Keratinocyte (primary cell): ENCODE results near the gene TSPAN7. TPM values are rescaled to one million over a fixed set of nuclear protein-coding genes. Genes with fewer than 3 reads are reported as not detected.

ENCODE experiments used
- DNase-seq: peaks from one replicate; pipeline ENCODE4 v3.0.0-alpha.2; 2011; ENCODE audit warnings: low read depth, missing footprints, low spot score
- FAIRE-seq: peaks from 2 replicates; lab custom pipeline; 2011; peaks lifted over from hg19 to GRCh38; lab: Jason Lieb, UNC
- H2AFZ ChIP-seq: 2 replicates; pipeline ENCODE4 v1.6.0; 2012; ENCODE audit warnings: low read length, control low read depth, inconsistent platforms; ENCODE audit not compliant: control insufficient read depth
- H3K27ac ChIP-seq: 2 replicates; pipeline ENCODE4 v1.5.1; 2011; ENCODE audit warnings: low read length; ENCODE audit not compliant: control insufficient read depth, insufficient read depth
- H3K27me3 ChIP-seq: 3 replicates; pipeline ENCODE4 v1.6.0; 2011; ENCODE audit warnings: low read length; ENCODE audit not compliant: control insufficient read depth, insufficient read depth; ENCODE audit errors: extremely low read depth
- H3K36me3 ChIP-seq, 2 experiments: 2 replicates in 1 of 2; 3 replicates in 1 of 2; pipeline ENCODE4 v1.5.1; 2011; ENCODE audit warnings: low read length in 2 of 2, mild to moderate bottlenecking in 1 of 2; ENCODE audit not compliant: control insufficient read depth in 2 of 2, insufficient read depth in 2 of 2; ENCODE audit errors: extremely low read depth in 1 of 2
- H3K4me1 ChIP-seq: 3 replicates; pipeline ENCODE4 v1.5.1; 2011; ENCODE audit warnings: low read length; ENCODE audit not compliant: control insufficient read depth, insufficient read depth; ENCODE audit errors: extremely low read depth
- H3K4me2 ChIP-seq: 3 replicates; pipeline ENCODE4 v1.6.0; 2011; ENCODE audit warnings: low read depth, low read length; ENCODE audit not compliant: control insufficient read depth, insufficient read depth; ENCODE audit errors: extremely low read depth
- H3K4me3 ChIP-seq, 3 experiments: fragments of 200-600 bp in 1 of 3; sonication (generic) in 1 of 3; 2 replicates in 2 of 3; 3 replicates in 1 of 3; pipeline ENCODE4 v1.5.1; 2011 to 2016; ENCODE audit warnings: low read length in 3 of 3, mild to moderate bottlenecking in 3 of 3, control low read depth in 2 of 3, inconsistent platforms in 1 of 3, low read depth in 1 of 3, mixed read lengths in 1 of 3, mixed run types in 1 of 3, moderate library complexity in 1 of 3; ENCODE audit not compliant: control insufficient read depth in 2 of 3, insufficient read depth in 2 of 3; ENCODE audit errors: extremely low read depth in 1 of 3
- H3K79me2 ChIP-seq: 2 replicates; pipeline ENCODE4 v1.6.0; 2012; ENCODE audit warnings: low read length; ENCODE audit not compliant: control insufficient read depth, insufficient read depth
- H3K9ac ChIP-seq: 3 replicates; pipeline ENCODE4 v1.6.0; 2011; ENCODE audit warnings: low read length; ENCODE audit not compliant: control insufficient read depth, insufficient read depth; ENCODE audit errors: extremely low read depth
- H3K9me1 ChIP-seq: 3 replicates; pipeline ENCODE4 v1.6.0; 2011; ENCODE audit warnings: low read length; ENCODE audit not compliant: control insufficient read depth, insufficient read depth; ENCODE audit errors: extremely low read depth
- H3K9me3 ChIP-seq: 2 replicates; pipeline ENCODE4 v1.5.1; 2012; ENCODE audit warnings: low read depth, low read length; ENCODE audit not compliant: control insufficient read depth
- H4K20me1 ChIP-seq: 3 replicates; pipeline ENCODE4 v1.6.0; 2011; ENCODE audit warnings: low read length; ENCODE audit not compliant: control insufficient read depth, insufficient read depth; ENCODE audit errors: extremely low read depth
- CTCF ChIP-seq, 3 experiments: IDR thresholded peaks in 1 of 3; conservative IDR thresholded peaks in 1 of 3; optimal IDR thresholded peaks in 1 of 3; 2 replicates in 2 of 3; 3 replicates in 1 of 3; pipeline versions ENCODE3 to v1.5.1; 2011; ENCODE audit warnings: low read length in 3 of 3, mild to moderate bottlenecking in 3 of 3, moderate library complexity in 2 of 3, control low read depth in 1 of 3, inconsistent platforms in 1 of 3; ENCODE audit not compliant: insufficient read depth in 2 of 3; ENCODE audit errors: extremely low read depth in 1 of 3
- EZH2 ChIP-seq: IDR thresholded peaks from one replicate; pipeline ENCODE4 v1.6.1; 2012; ENCODE audit warnings: inconsistent platforms, mild to moderate bottlenecking, low read length, moderate library complexity
- dilution Hi-C: fragments of 300-500 bp; cut with MboI; formaldehyde crosslinking; loops from one replicate; pipeline ENCODE4 v1.7.0; 2020; ENCODE audit warnings: low sequenced_read_pairs; ENCODE audit not compliant: extremely low pct_ligation_motif_present
- polyA plus RNA-seq, 5 experiments: library from polyadenylated mRNA; depleted of rRNA in 3 of 5; stranded (reverse) in 3 of 5; stranded (forward) in 1 of 5; unstranded in 1 of 5; fragments of >200 nt; gene quantifications; 1 replicate in 1 of 5; 2 replicates in 3 of 5; 3 replicates in 1 of 5; pipeline versions ENCODE4 v1.2.1 to v1.2.3, GENCODE V29; 2011 to 2012; ENCODE audit warnings: missing spikeins in 2 of 5, low read depth in 1 of 5, low replicate concordance in 1 of 5

The TSPAN7 gene
- polyA plus RNA-seq, 1 donor (not counting 4 experiments of a cell fraction or from before 2014, with no cell fraction given), result 2.3 TPM

- Histone ChIP-seq H2AFZ (no peak overlapping the region), H3K36me3 (no peaks in the 10 kb centered on the region), H3K9me3 (no peaks in the 10 kb centered on the region), H3K9me1 (no peaks in the 10 kb centered on the region), H3K4me3 (no peak overlapping the region), H4K20me1 (no peaks in the 10 kb centered on the region), H3K4me2 (no peak overlapping the region), H3K4me1 (no peaks in the 10 kb centered on the region), H3K27me3 (no peaks in the 10 kb centered on the region), H3K9ac (no peak overlapping the region), H3K79me2 (no peaks in the 10 kb centered on the region), H3K27ac (no peak overlapping the region)
- DNase-seq, result no peak
- FAIRE-seq, result no peak
- dilution Hi-C loops, result no loop called here
- TF ChIP-seq CTCF (optimal IDR thresholded peaks at IDR 0.05 in 1 of 3, IDR thresholded peaks at IDR 0.05 in 1 of 3, conservative IDR thresholded peaks at IDR 0.05 in 1 of 3; ENCODE audit: extremely low read depth in 1 of 3, insufficient read depth in 2 of 3, low read length in 3 of 3) (no peak), EZH2 (no peak)
Measured at GRCh38 chrX:38577738-38578137, 16.4 kb downstream of the TSPAN7 start.

- no peak for TF ChIP-seq CTCF (optimal IDR thresholded peaks at IDR 0.05 in 1 of 3, IDR thresholded peaks at IDR 0.05 in 1 of 3, conservative IDR thresholded peaks at IDR 0.05 in 1 of 3; ENCODE audit: extremely low read depth in 1 of 3, insufficient read depth in 2 of 3, low read length in 3 of 3)
- H3K9me3 ChIP-seq, result no peaks in the 10 kb centered on the region
- no peak overlapping the region for H2AFZ ChIP-seq
- no peak for DNase-seq
- H3K36me3 ChIP-seq, result no peaks in the 10 kb centered on the region
- no peak overlapping the region for H3K4me2 ChIP-seq
- H3K27ac ChIP-seq, result no peak overlapping the region
- dilution Hi-C loops, result no loop called here
- no peak overlapping the region for H3K4me3 ChIP-seq
- H3K79me2 ChIP-seq, result no peaks in the 10 kb centered on the region
- no peaks in the 10 kb centered on the region for H3K27me3 ChIP-seq
- no peaks in the 10 kb centered on the region for H3K9me1 ChIP-seq
- H3K9ac ChIP-seq, result no peak overlapping the region
- no peak for FAIRE-seq
- H3K4me1 ChIP-seq, result no peaks in the 10 kb centered on the region
- H4K20me1 ChIP-seq, result no peaks in the 10 kb centered on the region
Measured at GRCh38 chrX:38578167-38578566, 16.8 kb downstream of the TSPAN7 start.
